HG02840 (cell line): ENCODE results near the gene PPFIBP2.

Source experiments
- ATAC-seq: cut with Tn5 transposase; IDR thresholded peaks from one replicate; pipeline ENCODE4 v1.9.1; 2021; ENCODE audit warnings: mild to moderate bottlenecking, moderate library complexity, moderate number of reproducible peaks; ENCODE audit not compliant: unreplicated experiment, low FRiP score

The PPFIBP2 gene

DNA sequence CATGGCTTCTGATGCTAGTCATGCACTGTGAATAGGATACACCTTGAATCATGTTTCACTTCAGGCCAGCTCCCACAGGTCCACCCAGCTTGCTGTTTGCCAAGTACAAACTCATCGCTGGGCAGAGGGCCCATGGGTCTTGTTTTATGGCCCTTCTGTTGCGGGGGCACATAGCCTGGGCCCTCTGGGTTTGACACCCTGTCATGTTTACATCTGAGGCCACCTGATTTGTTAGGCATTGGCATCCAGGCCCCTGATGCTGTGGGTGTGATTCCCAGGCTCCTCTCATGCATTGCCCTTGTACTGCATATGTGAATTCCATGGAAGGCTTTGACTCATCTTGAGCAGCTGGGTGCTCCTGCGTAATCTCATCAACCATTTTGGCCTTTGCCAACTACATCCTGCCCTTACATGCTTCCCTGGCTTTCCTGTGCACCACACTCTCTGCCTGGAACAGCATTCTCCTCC lies 32.6 kb downstream of the PPFIBP2 start:
- no peak for ATAC-seq

- no peak for ATAC-seq
These were observed 33.9 kb downstream of the PPFIBP2 start for GRCh38 chr11:7547687-7548086.

DNA sequence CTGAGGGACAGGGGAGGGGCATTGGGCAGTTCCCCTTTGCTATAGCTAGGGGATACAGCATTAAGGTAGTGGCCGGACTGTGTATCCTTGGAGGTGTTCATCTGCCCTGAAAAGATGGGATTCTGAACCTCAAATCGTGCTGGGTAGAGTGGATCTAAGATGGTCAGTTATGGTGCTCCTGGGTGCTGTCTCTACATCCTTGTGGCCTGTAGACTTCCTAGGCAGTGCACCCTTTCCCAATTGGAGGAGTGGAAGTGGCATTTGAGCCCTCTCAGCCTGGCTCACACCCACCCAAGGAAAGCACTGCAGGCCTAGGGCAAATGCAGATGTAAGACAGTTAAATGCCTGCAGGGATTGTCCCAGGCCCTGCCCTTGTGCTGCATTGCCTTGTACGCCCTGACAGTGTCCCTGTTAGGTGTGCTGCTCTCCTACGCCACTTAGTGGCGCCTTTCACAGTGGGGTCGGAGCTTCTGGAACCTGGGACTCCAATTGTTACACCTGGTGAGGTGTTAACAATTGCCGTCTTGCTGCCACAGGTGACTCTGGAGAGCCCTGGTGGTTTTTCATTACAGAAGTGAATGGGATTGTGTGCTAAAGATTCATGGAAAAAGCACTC lies 35.0 kb downstream of the PPFIBP2 start:
- ATAC-seq = peak; percentile 62

DNA sequence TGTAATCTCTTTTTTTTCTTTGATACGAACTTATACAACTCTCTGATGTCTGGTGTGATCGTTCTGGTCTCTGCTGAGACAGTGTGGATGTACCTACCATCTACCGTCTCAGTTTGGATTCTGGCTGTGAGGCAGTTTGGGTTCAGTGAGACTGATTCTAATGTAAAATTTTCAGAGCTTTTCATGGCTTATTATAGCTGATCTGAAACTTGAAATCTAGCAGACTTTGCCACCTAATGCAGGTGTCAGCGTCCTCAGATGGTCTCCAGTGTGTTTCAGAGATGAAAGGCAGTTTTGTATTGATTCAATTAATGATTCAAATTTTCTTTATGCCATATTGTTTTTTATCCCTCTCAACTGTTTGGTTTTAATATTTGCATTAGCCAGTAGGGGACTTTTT lies 35.9 kb downstream of the PPFIBP2 start:
- no peak for ATAC-seq

DNA sequence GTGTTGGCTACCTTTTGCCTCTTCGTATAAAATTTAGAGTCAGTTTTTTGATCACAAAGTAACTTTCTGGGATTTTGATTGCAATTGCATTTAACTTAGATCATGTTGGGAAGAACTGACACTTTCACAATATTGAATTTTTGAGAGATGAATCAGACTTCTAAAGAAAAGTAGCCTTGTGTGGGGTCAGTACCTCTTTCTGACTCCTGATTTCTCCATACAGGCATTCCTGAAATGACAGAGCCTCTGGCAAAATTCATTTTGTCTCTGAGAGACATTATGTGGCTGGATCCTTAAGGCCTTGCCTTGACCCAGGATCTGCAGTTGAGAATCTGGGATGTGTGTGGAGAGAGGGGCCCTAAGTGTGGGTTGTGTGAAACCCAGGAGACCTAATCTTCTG lies 37.8 kb downstream of the PPFIBP2 start:
- no peak for ATAC-seq

DNA sequence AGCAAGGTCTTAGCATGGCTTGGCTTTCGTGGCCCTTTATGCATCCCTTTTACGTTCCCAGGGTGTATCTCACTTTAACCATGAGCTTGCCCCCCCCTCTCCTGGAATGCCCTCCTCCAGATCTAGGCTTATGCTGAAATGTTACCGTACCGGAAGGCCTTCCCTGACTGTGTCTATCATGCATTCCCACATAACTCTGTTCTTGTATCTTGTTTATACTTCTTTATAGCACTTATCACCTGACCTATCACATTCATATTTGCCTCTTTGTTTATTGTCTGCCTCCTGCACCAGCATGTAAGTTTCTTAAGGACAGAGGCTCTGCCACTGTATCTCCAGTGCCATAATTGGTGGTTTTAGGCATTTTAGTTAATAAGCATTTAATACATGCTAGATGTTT lies 38.9 kb downstream of the PPFIBP2 start:
- no peak for ATAC-seq

- no peak for ATAC-seq
These were observed 41.4 kb downstream of the PPFIBP2 start for GRCh38 chr11:7555052-7555699.

GRCh38 chr11:7558046-7558445 lies 44.2 kb downstream of the PPFIBP2 start:
- no peak for ATAC-seq

DNA sequence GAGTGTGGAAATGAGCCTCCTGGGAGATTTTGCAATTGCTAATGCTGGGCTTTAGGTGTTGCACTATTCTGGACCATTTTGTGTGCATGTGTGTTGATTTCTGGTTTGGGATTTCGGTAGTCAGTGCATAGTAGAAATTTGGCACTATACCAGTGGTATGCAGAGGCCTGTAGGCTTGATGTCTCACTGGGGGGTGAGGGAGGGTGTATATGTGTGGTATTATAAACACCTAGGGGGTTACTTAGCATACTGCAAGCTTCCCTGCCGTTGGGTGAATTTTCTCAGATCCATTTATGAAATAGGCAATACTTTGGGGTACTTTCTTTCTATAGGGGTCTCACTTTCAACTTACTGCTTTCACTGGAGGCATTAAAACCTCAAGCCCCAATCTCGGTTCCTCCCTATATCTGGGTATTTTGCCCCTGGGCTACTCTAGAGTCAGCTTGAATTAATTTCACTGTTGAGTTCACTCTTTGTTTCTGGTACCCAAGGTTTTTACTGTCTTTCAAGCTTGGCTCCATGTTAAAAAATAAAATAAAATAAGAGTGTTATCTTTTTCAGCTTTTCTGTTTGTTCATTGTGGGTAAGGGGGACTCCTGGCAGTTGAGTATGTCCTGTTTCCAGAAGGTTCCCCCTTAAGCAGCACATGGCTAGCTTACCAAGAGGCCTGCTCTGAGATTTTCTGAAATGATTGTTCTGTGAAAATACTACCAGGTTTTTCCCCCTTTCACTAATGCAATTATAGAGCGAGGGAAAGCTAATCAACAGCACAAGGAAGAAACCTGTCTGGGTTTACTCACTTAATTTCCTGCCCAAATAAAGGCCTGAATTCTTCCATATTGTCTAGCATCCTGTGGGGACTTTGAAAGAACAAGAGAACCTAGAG lies 45.8 kb downstream of the PPFIBP2 start:
- no peak for ATAC-seq

GRCh38 chr11:7561562-7561961 lies 47.8 kb downstream of the PPFIBP2 start:
- no peak for ATAC-seq

GRCh38 chr11:7563281-7563680 lies 49.5 kb downstream of the PPFIBP2 start:
- ATAC-seq = no peak

DNA sequence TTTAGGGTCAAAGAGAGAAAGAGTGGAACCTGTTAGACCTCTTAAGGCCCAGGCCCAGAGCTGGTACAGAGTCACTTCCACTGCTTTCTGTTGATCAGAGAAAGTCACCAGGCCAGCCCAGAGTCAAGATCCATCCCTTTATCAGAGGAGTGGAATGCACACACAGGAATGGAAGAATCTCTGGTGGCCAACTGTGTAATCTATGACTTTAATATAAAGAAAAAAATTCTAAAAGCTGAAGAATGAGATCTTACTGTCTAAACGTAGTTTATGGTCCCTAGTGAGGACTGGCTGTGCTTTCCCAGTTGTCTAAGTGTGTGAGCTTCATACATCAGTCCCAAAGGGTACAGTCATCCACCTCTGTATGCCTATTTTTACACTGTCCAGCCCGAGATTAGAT lies 51.0 kb downstream of the PPFIBP2 start:
- no peak for ATAC-seq

GRCh38 chr11:7567311-7567710 lies 53.5 kb downstream of the PPFIBP2 start:
- ATAC-seq = no peak

GRCh38 chr11:7569044-7569443 lies 55.2 kb downstream of the PPFIBP2 start:
- ATAC-seq = no peak

- no peak for ATAC-seq
These were observed 56.4 kb downstream of the PPFIBP2 start for GRCh38 chr11:7570241-7570640.

DNA sequence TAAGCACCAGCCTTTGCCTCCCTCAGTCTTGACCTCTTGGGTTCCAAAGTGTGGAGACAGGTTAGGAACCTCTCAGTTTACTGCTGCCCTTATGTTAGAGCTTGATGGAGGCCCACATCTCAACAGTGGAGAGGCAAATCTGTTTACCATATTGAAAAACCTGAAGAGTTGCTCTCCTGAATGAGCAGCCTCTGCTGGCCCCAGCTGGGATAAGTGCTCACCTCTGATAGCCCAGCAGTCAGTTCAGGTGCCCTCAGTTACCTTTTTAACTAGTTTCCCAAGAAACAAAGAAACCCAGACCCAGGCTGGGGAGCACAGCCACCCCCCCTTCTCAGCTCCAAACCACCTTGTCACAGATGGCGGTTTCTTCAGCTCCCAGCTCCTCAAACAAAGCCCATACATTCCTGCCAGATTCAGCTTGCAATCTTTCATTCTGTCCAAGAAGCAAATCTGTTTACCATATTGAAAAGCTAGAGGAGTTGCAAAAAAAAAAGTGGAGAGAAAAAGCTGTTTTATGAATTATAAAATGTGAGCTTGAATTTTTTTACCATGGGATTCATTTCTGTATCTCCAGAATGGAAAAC lies 57.2 kb downstream of the PPFIBP2 start:
- no peak for ATAC-seq

DNA sequence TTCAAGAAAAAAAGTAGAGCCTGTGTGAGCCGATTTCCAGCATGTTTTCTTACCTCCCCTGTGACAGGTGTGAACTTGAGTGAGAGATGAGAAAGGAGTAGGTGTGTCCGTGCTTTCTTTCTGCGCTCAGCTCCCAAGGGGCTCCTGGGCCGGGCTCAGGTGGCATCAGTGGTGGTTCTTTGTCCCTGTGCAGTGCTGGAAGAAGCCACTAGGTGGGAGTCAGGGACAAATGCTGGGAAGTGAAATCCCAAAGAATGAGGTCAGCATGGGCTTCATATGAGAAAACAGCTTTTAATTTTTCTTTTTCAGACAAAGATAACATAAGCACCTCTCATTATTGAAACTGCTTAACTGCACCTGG lies 57.8 kb downstream of the PPFIBP2 start:
- ATAC-seq = no peak

GRCh38 chr11:7572001-7572712 lies 58.4 kb downstream of the PPFIBP2 start:
- ATAC-seq = no peak

DNA sequence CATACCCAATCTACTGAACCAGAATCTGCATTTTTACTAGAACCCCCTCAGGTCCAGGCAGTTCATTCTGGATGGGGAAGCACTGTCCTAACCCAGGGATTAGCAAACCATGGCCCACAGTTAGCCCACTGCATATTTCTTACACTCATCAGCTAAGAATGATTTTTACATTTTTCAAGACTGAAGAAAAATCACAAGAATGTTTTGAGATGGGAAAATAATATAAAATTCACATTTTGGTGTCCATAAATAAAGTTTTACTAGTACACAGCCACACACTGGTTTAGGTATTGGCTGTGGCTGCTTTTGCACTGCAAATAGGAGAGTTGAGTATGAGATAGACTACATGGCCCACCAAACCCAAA lies 59.4 kb downstream of the PPFIBP2 start:
- ATAC-seq = no peak

DNA sequence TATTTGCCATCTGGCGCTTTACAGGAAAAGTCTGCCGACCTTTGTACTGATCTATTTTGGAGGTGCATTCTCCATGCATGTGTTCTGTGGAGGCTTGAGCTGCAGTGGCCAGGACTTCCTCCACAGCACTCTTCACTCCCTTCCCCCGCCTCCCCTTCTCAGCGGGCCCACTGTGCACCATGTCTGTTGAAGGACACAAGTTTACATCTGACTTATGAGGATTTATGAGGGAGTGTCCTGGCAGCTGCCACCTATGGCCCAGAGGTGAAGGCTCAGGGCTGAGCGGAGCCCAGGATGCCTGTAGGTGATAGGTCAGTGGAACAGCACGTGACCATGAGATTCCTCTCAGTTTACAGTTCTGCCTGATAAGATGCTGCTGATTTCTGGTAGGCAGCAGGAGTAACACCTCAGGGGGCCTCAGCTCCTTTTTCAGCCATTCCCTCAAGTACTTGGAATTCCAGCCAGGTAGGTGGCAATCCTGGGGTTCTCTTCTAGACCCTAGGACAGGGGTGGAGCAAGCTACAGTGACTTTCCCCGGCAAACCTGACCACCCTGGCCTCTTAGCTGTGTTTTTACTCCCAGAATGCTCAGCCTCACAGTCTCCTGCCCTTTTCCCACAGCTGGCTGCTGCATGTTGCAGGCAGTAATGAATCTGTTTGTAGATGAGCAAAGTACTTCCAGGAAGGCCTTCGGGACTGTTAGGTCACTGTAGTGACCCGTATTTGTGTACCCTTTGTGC lies 59.9 kb downstream of the PPFIBP2 start:
- ATAC-seq = no peak
